Measurements from ENCODE around the gene FAM107B. TPM values are rescaled to one million over a fixed set of nuclear protein-coding genes. Genes with fewer than 3 reads are reported as not detected.

The FAM107B gene
- total RNA-seq, 1 experiment from 2014 or later = 41.6 TPM

GRCh38 chr10:14593806-14594205 lies 180.9 kb downstream of the FAM107B start:
- TF ChIP-seq EGR1 (IDR thresholded peaks at IDR 0.05; ENCODE audit: low read depth) (no peak), CEBPB (IDR thresholded peaks at IDR 0.05; ENCODE audit: low read depth) (no peak), MAX (IDR thresholded peaks at IDR 0.05) (no peak), ZNF274 (IDR thresholded peaks at IDR 0.05; ENCODE audit: low read depth, low read length) (no peak)
- no peaks in the 10 kb centered on the region for H4K20me1 ChIP-seq (ENCODE audit: insufficient read depth)
- H3K9ac ChIP-seq (ENCODE audit: low read length) = no peak overlapping the region
- H3K27me3 ChIP-seq (ENCODE audit: insufficient read depth, low read length) = no peaks in the 10 kb centered on the region
- BruUV-seq (replicated peaks) = no TSS peak
- H3K9me2 ChIP-seq (ENCODE audit: insufficient read depth) = no peaks in the 10 kb centered on the region
- no peak overlapping the region for H2AFZ ChIP-seq (ENCODE audit: low read depth, low read length, poor library complexity, severe bottlenecking)
- ChIA-PET RAD21 (ENCODE audit: low non-redundant PET in 1 of 2, low total read pairs in 2 of 2, uncharacterized antibody in 2 of 2, unreplicated experiment in 2 of 2) (no interaction called here), CTCF (no interaction called here), POLR2A (no interaction called here)
- no peak overlapping the region for H3K27ac ChIP-seq (ENCODE audit: low read depth, low read length)
- H3K36me3 ChIP-seq (ENCODE audit: control insufficient read depth in 1 of 2, insufficient read depth in 2 of 2, low read length in 2 of 2) = no peaks in the 10 kb centered on the region
- peaks cover 22 to 37% of the 10 kb centered on the region in 2 experiments for H3K4me1 ChIP-seq (ENCODE audit: control insufficient read depth in 1 of 2, insufficient read depth in 2 of 2, low read length in 2 of 2)
- no peak overlapping the region for H3K4me3 ChIP-seq (replicated peaks in 1 of 2; ENCODE audit: low read depth in 1 of 2, low read length in 2 of 2)
- H3K9me3 ChIP-seq (ENCODE audit: control insufficient read depth in 1 of 2, insufficient read depth in 1 of 2, low read depth in 1 of 2, low read length in 2 of 2) = no peaks in the 10 kb centered on the region
- no peak overlapping the region for H3K4me2 ChIP-seq (ENCODE audit: low read length)
- H3K79me2 ChIP-seq (ENCODE audit: insufficient read depth, low read length) = peaks cover 7% of the 10 kb centered on the region; the same call in 1 of the 2 replicates
- intact Hi-C loops (cut with micrococcal nuclease) = no loop called here
- no peak for DNase-seq (ENCODE audit: low read depth, low spot score)
- ATAC-seq = no peak

- ATAC-seq (0 out of 2 replicates have a peak, but pooled peaks have one; percentile 20), DNase-seq (ENCODE audit: low read depth, low spot score) (no peak)
- Histone ChIP-seq H2AFZ (ENCODE audit: low read depth, low read length, poor library complexity, severe bottlenecking) (no peak overlapping the region), H3K4me1 (ENCODE audit: control insufficient read depth in 1 of 2, insufficient read depth in 2 of 2, low read length in 2 of 2) (peaks cover 33 to 49% of the 10 kb centered on the region in 2 experiments), H3K9me3 (ENCODE audit: control insufficient read depth in 1 of 2, insufficient read depth in 1 of 2, low read depth in 1 of 2, low read length in 2 of 2) (no peaks in the 10 kb centered on the region), H4K20me1 (ENCODE audit: insufficient read depth) (no peaks in the 10 kb centered on the region), H3K36me3 (ENCODE audit: control insufficient read depth in 1 of 2, insufficient read depth in 2 of 2, low read length in 2 of 2) (no peaks in the 10 kb centered on the region), H3K4me2 (ENCODE audit: low read length) (peak overlapping the region; percentile 56), H3K27me3 (ENCODE audit: insufficient read depth, low read length) (no peaks in the 10 kb centered on the region), H3K9ac (ENCODE audit: low read length) (no peak overlapping the region), H3K9me2 (ENCODE audit: insufficient read depth) (no peaks in the 10 kb centered on the region), H3K27ac (ENCODE audit: low read depth, low read length) (peak overlapping the region; percentile 5; the same call in 1 of the 2 replicates), H3K4me3 (replicated peaks in 1 of 2; ENCODE audit: low read depth in 1 of 2, low read length in 2 of 2) (no peak overlapping the region), H3K79me2 (ENCODE audit: insufficient read depth, low read length) (peaks cover 12% of the 10 kb centered on the region; the same call in 1 of the 2 replicates)
- ChIA-PET POLR2A (no interaction called here), CTCF (no interaction called here), RAD21 (ENCODE audit: low non-redundant PET in 1 of 2, low total read pairs in 2 of 2, uncharacterized antibody in 2 of 2, unreplicated experiment in 2 of 2) (no interaction called here)
- no TSS peak for BruUV-seq (replicated peaks)
- TF ChIP-seq MAX (IDR thresholded peaks at IDR 0.05) (no peak), POLR2AphosphoS5 (IDR thresholded peaks at IDR 0.05; ENCODE audit: low read depth, low read length) (no peak), SP1 (IDR thresholded peaks at IDR 0.05; ENCODE audit: low read depth) (no peak), RAD21 (IDR thresholded peaks at IDR 0.05; ENCODE audit: low read depth) (no peak), CEBPB (IDR thresholded peaks at IDR 0.05; ENCODE audit: low read depth) (no peak), SRF (IDR thresholded peaks at IDR 0.05; ENCODE audit: low read depth) (no peak), EGR1 (IDR thresholded peaks at IDR 0.05; ENCODE audit: low read depth) (no peak), FOSL1 (IDR thresholded peaks at IDR 0.05; ENCODE audit: low read depth) (no peak), POLR2A (IDR thresholded peaks at IDR 0.05; ENCODE audit: borderline replicate concordance, extremely low read depth, insufficient read depth, insufficient read length) (no peak), TCF7L2 (IDR thresholded peaks at IDR 0.05; ENCODE audit: borderline replicate concordance, extremely low read depth, insufficient read depth, insufficient read length) (no peak), SIN3A (IDR thresholded peaks at IDR 0.05; ENCODE audit: low read depth) (no peak), ZFX (IDR thresholded peaks at IDR 0.05) (no peak), CBX3 (IDR thresholded peaks at IDR 0.05; ENCODE audit: low read depth) (no peak), REST (IDR thresholded peaks at IDR 0.05; ENCODE audit: low read depth) (no peak), YY1 (IDR thresholded peaks at IDR 0.05; ENCODE audit: extremely low read depth, insufficient replicate concordance, low read depth, low read length) (no peak)
- TF ChIP-seq, protein P1, sequence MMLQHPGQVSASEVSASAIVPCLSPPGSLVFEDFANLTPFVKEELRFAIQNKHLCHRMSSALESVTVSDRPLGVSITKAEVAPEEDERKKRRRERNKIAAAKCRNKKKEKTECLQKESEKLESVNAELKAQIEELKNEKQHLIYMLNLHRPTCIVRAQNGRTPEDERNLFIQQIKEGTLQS (IDR thresholded peaks at IDR 0.05) = no peak
- intact Hi-C loops (cut with micrococcal nuclease) = no loop called here
Observed at GRCh38 chr10:14592566-14592965, 182.1 kb downstream of the FAM107B start.
